ENCODE data around the gene TSR3. TPM values are rescaled to one million over a fixed set of nuclear protein-coding genes. Genes with fewer than 3 reads are reported as not detected.
A peak's percentile ranks its signal among the peaks of the same experiment; 100 is the strongest.

Gene TSR3
- total and polyA plus RNA-seq, 2 of the 13 experiments (the other 11 are each of a cell fraction or from before 2014, with no cell fraction given), result 24.2 to 51.0 TPM

- TF ChIP-seq ZGPAT (CRISPR knock-in tag; IDR thresholded peaks at IDR 0.05) (no peak), NBN (conservative IDR thresholded peaks at IDR 0.05) (no peak), RFX3 (CRISPR knock-in tag; IDR thresholded peaks at IDR 0.05) (peak; percentile 77), ZNF543 (CRISPR knock-in tag; IDR thresholded peaks at IDR 0.05) (no peak), AKAP8 (CRISPR knock-in tag; IDR thresholded peaks at IDR 0.05) (no peak), ZSCAN22 (CRISPR knock-in tag; IDR thresholded peaks at IDR 0.05) (no peak), RFX1 (IDR thresholded peaks at IDR 0.05) (peak; percentile 69), ZNF20 (CRISPR knock-in tag; IDR thresholded peaks at IDR 0.05) (no peak), MIXL1 (CRISPR knock-in tag; IDR thresholded peaks at IDR 0.05) (no peak), KAT2B (IDR thresholded peaks at IDR 0.05; ENCODE audit: borderline replicate concordance, low read depth, low read length) (no peak), CTCF (CRISPR knock-in tag; IDR thresholded peaks at IDR 0.05) (peak; percentile 32), NAIF1 (CRISPR knock-in tag; IDR thresholded peaks at IDR 0.05; ENCODE audit: borderline replicate concordance) (peak; percentile 83), ZHX1 (CRISPR knock-in tag; IDR thresholded peaks at IDR 0.05; ENCODE audit: low read depth) (no peak), ARHGAP35 (CRISPR knock-in tag; IDR thresholded peaks at IDR 0.05; ENCODE audit: borderline replicate concordance) (no peak), ZNF101 (CRISPR knock-in tag; IDR thresholded peaks at IDR 0.05; ENCODE audit: borderline replicate concordance, low read depth) (no peak)
Measured at GRCh38 chr16:1335996-1336395, 15.7 kb downstream of the TSR3 start (continued).
